ENCODE measurements around the gene NBL1. TPM values are rescaled to one million over a fixed set of nuclear protein-coding genes. Genes with fewer than 3 reads are reported as not detected.

The NBL1 gene
- total and polyA plus RNA-seq, 10 of the 15 experiments (the other 5 are each of a cell fraction or from before 2014, with no cell fraction given) = 0.13 to 2.4 (median 0.81) TPM; not detected in 1

GRCh38 chr1:19596714-19597495 lies 47.2 kb upstream of the NBL1 start (continued):
- TF ChIP-seq MTA2 (IDR thresholded peaks at IDR 0.05; ENCODE audit: low read depth) = peak; percentile 79
- TF ChIP-seq, protein P1, sequence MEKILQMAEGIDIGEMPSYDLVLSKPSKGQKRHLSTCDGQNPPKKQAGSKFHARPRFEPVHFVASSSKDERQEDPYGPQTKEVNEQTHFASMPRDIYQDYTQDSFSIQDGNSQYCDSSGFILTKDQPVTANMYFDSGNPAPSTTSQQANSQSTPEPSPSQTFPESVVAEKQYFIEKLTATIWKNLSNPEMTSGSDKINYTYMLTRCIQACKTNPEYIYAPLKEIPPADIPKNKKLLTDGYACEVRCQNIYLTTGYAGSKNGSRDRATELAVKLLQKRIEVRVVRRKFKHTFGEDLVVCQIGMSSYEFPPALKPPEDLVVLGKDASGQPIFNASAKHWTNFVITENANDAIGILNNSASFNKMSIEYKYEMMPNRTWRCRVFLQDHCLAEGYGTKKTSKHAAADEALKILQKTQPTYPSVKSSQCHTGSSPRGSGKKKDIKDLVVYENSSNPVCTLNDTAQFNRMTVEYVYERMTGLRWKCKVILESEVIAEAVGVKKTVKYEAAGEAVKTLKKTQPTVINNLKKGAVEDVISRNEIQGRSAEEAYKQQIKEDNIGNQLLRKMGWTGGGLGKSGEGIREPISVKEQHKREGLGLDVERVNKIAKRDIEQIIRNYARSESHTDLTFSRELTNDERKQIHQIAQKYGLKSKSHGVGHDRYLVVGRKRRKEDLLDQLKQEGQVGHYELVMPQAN (conservative IDR thresholded peaks at IDR 0.05) = peak; percentile 81
- peak; percentile 71 for TF ChIP-seq LARP7 (IDR thresholded peaks at IDR 0.05)
- TF ChIP-seq CHD4 (IDR thresholded peaks at IDR 0.05) = no peak
- peak; percentile 54; the same call in 1 of the 2 replicates for TF ChIP-seq SPI1 (IDR thresholded peaks at IDR 0.05; ENCODE audit: borderline replicate concordance, insufficient read depth, low read depth, low read length)
- TF ChIP-seq PAX5 (IDR thresholded peaks at IDR 0.05; ENCODE audit: borderline replicate concordance, low read depth, low read length) = peak; percentile 65; the same call in 1 of the 2 replicates
- peak; percentile 81 for TF ChIP-seq MYC (IDR thresholded peaks at IDR 0.05; ENCODE audit: insufficient read depth, insufficient read length, insufficient replicate concordance, low read length, severe bottlenecking)
- TF ChIP-seq CBX5 (IDR thresholded peaks at IDR 0.05; ENCODE audit: low read depth) = no peak
- no peak for TF ChIP-seq FOXK2 (IDR thresholded peaks at IDR 0.05)
- no peak for TF ChIP-seq E2F4 (IDR thresholded peaks at IDR 0.05; ENCODE audit: low read depth, low read length)
- TF ChIP-seq GABPA (IDR thresholded peaks at IDR 0.05; ENCODE audit: low read depth) = peak; percentile 64
- peak; percentile 95 for TF ChIP-seq MXI1 (IDR thresholded peaks at IDR 0.05; ENCODE audit: low read depth, low read length)
- TF ChIP-seq ZNF274 (IDR thresholded peaks at IDR 0.05; ENCODE audit: insufficient read depth, insufficient read length) = no peak
- TF ChIP-seq, protein P2, sequence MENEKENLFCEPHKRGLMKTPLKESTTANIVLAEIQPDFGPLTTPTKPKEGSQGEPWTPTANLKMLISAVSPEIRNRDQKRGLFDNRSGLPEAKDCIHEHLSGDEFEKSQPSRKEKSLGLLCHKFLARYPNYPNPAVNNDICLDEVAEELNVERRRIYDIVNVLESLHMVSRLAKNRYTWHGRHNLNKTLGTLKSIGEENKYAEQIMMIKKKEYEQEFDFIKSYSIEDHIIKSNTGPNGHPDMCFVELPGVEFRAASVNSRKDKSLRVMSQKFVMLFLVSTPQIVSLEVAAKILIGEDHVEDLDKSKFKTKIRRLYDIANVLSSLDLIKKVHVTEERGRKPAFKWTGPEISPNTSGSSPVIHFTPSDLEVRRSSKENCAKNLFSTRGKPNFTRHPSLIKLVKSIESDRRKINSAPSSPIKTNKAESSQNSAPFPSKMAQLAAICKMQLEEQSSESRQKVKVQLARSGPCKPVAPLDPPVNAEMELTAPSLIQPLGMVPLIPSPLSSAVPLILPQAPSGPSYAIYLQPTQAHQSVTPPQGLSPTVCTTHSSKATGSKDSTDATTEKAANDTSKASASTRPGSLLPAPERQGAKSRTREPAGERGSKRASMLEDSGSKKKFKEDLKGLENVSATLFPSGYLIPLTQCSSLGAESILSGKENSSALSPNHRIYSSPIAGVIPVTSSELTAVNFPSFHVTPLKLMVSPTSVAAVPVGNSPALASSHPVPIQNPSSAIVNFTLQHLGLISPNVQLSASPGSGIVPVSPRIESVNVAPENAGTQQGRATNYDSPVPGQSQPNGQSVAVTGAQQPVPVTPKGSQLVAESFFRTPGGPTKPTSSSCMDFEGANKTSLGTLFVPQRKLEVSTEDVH (IDR thresholded peaks at IDR 0.05; ENCODE audit: low read depth, partially characterized antibody) = no peak
- TF ChIP-seq, protein P3, sequence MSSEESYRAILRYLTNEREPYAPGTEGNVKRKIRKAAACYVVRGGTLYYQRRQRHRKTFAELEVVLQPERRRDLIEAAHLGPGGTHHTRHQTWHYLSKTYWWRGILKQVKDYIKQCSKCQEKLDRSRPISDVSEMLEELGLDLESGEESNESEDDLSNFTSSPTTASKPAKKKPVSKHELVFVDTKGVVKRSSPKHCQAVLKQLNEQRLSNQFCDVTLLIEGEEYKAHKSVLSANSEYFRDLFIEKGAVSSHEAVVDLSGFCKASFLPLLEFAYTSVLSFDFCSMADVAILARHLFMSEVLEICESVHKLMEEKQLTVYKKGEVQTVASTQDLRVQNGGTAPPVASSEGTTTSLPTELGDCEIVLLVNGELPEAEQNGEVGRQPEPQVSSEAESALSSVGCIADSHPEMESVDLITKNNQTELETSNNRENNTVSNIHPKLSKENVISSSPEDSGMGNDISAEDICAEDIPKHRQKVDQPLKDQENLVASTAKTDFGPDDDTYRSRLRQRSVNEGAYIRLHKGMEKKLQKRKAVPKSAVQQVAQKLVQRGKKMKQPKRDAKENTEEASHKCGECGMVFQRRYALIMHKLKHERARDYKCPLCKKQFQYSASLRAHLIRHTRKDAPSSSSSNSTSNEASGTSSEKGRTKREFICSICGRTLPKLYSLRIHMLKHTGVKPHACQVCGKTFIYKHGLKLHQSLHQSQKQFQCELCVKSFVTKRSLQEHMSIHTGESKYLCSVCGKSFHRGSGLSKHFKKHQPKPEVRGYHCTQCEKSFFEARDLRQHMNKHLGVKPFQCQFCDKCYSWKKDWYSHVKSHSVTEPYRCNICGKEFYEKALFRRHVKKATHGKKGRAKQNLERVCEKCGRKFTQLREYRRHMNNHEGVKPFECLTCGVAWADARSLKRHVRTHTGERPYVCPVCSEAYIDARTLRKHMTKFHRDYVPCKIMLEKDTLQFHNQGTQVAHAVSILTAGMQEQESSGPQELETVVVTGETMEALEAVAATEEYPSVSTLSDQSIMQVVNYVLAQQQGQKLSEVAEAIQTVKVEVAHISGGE (CRISPR knock-in tag; IDR thresholded peaks at IDR 0.05) = peak; percentile 27; the same call in 1 of the 2 replicates
- TF ChIP-seq IRF4 (IDR thresholded peaks at IDR 0.05; ENCODE audit: low read depth, low read length) = no peak
- TF ChIP-seq JUNB (IDR thresholded peaks at IDR 0.05) = no peak
- peak; percentile 98 for TF ChIP-seq BMI1 (IDR thresholded peaks at IDR 0.05; ENCODE audit: borderline replicate concordance)
- TF ChIP-seq KDM1A (IDR thresholded peaks at IDR 0.05; ENCODE audit: borderline replicate concordance) = no peak
- peak; percentile 99 for TF ChIP-seq RCOR1 (conservative IDR thresholded peaks at IDR 0.05; ENCODE audit: low read depth, low read length)

All from GM12878 (cell line).